GM21619 (cell line): Measurements from ENCODE around the gene MAFB.

Experiments used
- ATAC-seq: cut with Tn5 transposase; IDR thresholded peaks from one replicate; pipeline ENCODE4 v1.9.1; 2021; ENCODE audit not compliant: unreplicated experiment

The MAFB gene

DNA sequence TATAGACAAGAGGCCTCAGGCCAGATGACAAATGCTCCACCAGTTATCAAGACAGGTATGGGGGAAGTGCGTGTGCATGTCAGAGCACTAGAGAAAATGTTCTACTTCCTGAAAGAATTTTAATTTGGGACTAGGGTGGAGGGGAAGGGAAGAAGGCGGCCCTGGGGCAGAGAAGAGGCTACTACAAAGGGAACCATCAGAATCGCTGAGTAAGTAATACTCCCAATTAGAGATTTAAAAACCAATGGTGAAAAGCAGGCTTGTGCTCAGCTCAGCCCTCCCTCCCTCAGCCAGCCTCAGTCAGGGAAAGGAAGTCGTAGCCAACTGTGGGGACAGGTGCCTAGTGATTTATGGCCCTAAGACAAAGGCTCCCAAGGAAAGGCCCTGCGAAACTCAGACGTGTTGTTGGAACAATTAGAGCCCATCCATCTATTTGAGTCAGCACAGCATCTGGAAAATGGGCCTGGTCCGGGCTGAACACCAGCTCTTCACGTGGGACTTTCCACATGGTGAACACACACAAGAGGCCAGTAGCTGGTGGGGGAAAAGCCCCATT lies 15.0 kb upstream of the MAFB start:
- no peak for ATAC-seq

DNA sequence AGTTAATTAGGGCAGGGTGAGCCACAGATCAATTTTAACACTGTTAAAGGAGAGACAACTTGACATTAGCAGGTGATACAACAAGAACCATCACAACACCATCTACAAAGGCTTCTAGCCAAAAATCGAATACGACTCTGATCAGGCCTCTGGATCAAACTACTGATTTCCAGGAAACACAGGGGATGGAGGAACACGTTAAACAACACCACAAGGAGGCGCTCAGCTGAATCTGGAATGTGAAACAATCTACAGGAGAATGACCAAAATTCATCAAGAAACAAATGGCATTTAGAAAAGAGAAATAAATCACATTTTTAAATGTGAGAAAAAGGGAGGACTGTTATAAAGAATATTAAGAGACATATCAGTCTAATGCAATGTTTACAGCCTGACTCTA lies 13.5 kb upstream of the MAFB start:
- no peak for ATAC-seq

DNA sequence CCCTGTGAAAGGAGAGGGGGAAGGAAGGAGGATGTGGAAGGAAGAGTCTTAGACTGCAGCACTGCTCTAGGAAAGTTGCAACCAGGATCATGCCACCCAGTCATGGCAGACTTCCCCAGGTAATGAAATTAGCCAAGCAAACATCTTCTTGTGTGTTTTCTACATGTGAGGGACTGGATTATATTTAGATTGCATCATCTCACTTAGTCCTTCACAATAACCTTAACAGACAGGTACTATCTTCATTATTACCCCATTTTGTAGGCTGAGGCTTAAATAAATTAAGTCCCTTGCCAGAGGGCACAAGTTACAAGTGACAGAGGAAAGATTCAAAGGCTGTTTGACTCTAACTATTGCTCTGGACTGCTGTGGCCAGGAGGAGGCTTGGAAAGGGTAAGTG lies 9.7 kb upstream of the MAFB start:
- ATAC-seq = no peak

DNA sequence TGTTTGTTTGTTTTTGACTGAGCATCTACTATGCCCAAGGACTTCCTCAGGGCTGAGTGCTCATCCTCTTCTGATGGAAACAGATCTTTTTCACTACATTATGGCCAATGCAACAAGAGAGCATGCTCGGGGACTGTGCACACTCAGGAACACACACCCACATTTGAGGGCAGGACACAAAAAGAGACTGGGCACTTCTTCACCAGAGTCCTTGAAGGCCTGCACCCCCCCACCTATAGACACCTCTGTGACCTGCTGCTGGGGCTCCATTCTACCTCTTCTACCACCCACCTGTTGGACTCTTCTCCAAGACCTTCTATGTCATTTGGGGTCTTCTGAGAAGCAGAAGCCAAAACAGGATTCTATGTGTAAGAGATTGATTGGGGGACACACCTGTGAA lies 9.2 kb upstream of the MAFB start:
- ATAC-seq = no peak

DNA sequence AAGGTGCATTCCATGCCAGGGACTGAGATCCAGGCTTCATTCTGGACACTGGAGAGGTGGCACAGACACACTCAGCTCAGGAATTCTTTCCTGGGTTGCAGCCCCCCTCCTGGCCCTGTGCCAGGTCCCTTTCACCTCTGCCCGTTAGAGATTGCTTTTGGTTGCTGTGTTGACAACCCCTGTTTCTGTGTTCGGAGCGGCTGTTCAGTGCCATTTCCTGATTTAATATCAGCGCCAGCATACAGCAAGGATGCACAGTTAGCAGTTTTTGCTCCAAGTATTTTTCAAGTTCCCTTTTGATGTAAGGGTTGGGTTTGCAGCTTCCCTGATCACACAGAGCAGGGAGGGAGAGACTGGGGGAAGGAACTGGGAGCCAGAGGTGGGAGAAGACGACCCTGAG lies 8.5 kb upstream of the MAFB start:
- no peak for ATAC-seq

DNA sequence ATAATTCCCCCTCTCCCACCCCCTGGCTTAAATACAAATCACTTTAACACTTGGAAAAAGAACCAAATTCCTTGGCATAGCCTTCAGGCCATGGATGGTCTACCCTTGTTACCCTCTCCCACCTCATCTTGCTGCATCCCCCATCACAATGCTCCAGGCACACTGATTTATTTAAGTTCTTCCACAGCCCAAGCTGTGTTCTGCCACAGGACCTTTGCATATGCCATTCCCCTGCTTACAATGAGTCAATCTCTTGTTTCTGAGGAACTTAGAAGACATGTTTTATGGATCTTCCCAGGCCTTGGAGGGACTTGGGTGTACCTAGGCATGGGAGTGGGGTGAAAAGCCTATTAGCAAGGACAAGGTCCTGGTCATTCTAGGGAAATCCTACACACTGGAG lies 6.2 kb upstream of the MAFB start:
- ATAC-seq = no peak

DNA sequence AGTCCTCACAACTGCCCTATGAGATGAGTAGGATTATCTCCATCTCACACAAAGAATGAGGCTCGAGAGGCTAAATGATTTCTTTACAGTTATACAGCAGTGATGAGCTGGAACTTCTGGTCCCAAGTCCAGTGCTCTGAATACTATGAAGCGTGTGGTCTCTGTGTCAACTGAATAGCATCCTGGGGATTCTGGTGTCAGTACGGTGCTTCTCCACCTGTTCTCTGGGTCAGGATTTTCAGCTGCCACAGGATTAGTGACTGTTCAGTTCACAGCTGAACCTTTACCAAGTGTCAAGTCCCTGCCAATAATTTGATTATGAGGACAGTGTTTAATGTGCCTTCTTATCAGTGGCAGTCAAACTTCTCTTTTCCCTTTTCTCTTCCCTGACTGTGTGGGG lies 5.2 kb upstream of the MAFB start:
- no peak for ATAC-seq

DNA sequence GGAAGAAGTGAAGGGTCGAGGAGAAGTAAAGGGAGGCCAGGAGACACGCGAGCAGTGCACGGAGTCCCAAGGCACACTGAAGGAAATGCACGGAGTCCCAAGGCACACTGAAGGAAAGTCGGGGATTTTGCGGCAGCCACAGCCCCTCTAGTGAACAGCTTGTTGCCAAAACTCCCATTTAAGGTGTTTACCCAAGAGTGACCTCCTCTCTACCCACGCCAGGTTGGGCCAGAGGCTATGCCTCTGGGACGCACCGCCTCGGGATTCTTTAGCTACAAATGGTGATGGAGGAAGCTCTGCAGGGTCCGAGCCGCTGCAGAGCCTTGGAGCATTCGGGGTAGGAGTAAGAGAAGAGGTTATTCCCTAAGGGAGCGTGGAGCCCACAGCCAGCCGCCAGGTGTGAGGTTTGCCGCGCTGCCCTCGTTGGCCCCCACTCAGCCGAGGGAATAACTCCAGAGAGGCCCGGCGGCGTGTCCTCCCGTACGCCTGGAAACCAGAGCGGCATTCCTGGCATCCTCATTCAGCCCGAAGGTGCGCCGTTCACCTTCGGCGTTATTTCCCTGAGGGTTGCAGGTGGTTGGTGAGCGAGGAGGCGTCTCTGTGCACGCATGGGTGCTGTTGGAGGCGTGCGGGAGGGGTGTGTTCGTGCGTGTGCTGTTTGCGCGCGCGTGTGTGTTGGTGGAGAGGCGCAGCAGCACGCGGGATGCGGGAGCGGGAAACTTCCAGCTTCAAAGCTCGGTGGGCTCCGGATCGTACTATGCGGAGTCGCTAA lies 3.4 kb upstream of the MAFB start:
- no peak for ATAC-seq

DNA sequence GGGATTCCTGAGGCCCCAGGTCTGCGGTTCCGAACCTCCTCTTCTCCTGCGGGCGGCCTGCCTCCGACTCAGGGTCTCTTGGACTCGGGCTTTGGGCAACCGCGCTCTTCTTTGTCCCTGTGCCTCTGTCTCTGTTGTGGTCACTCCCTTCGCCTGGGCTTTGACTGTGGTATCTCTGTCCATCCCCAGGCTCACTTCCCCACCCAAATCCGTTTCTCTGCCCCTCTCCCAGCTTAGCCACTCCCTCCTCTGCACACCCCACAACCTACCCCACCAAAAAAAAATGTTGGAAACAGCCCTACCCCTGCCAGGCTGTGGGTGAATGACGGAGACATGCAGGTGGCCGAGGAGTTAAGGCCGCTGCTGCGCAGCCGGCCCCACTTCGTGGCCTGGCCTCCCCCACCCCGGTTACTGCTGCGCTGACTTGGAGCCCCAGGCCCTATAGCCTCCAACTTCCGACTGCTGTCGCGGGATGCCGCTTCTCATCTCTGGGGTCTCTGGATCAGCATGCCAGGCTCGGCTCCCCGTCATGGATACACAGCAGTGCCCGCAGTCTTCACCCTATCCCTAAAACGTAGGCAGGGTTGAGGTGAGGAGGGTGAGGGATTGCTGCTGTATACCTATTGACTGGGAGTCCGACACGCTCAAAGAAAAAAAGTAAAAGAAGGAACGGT lies 2.7 kb upstream of the MAFB start:
- no peak for ATAC-seq

DNA sequence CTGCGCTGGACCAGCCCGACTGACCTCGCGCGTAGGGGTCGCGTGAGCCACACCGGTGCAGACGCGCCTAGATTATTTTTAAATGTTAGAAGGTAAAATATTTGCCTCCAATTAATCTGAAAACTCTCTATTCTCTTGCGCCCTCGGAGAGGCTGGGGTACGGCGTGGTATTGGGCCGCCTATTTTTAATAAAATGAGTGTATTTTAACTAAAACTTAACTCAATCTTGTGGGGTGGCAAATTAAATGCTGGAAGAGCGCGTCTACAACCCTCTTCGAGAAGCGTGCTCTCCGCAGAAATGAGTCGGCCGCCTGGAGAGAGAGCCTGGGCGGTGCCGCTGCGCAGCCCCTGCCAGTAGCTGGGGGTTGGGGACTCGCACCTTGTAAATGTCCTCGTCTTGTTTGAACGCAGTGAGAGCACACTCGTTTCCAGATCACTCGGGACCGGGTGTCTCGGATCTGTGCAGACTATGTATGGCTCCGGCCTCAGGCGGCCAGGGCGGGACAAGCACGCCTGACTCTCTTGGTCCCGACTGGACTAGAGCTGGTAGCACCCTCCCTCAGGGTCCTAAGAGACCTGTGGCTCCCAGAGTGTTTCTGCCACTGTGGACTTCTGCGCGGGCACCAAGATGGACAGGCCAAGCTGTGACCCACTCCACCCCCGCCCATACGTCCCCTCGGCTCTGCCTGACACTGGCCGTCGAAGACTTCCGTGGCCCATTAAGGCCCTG lies 2.0 kb upstream of the MAFB start:
- no peak for ATAC-seq

DNA sequence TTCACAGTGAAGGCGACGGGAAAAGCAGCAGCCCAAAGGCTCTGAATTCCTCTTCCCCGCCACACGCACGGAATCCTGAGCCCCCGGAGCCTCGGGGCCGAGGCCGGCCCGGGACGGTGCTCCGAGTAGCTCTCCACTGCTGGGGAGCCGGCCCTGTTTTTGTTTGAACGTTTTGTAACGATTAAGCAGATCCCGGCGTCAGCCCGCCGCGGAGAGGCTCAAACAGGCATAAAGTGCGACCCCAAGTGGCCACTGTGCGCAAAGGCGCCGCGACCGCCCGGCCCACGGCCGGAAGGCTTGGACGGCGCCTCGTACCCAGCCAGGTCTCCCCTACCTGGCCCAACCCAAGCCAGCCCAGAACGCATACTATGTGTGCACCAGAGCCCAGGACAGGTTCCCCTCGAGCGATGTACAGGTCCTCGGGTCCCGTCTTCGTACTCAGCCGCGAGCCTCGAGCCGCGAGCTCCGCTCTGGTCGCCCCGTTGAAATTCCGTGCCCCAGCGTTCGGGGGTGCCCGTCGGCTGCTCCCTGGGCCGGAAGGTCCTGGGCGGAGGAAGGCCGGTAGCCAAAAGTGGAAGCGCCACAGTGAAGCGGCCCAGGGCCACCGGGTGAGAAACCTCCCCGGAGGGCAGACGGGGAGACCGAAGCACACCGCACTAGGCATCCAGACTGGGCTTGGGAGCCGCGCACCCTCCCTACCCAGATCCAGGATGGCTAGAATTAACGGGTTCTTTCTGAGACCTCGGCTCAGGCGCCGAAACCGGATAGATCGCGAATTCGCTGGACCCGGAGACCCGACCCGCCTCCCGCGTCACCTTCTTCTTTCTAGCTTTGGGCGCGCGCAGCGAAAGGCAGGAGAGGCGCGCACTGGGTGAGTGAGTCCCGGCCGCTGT lies 1.2 kb upstream of the MAFB start:
- ATAC-seq = peak; percentile 60

DNA sequence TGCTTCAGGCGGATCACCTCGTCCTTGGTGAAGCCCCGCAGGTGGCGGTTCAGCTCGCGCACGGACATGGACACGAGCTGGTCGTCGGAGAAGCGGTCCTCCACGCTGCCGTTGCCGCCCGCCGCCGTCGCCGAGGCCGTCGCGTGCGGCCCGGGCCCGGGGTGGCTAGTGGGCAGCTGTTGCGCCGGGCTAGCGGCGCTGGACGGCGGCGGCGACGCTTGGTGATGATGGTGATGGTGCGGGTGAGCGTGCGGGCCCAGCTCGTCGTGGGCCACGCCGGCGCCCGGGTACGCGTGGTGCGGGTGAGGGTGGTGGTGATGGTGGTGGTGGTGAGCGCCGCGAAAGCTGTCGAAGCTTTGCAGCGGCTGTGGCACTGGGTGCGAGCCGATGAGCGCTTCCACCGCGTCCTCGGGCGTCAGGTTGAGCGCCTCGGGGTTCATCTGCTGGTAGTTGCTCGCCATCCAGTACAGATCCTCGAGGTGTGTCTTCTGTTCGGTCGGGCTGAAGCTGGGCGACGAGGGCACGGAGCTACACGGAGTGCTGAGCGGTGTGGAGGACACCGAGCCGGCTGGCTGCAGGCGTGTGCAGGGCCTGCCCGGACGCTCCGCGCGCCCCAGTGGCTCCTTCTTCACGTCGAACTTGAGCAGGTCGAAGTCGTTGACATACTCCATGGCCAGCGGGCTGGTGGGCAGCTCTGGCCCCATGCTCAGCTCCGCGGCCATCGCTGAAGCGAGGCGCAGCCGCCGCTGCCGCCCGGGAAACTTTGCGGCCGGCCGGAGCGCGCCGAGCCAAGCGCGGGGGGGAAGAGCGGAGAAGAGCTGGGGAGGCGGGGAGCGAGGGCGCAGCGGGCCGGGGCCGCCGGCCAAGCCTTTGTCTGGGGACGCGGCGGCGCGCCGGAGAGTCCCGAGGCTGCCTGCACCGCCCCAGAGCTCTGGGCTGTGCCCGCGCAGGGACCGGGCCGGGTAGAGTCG lies 622 bp downstream of the MAFB start:
- no peak for ATAC-seq

DNA sequence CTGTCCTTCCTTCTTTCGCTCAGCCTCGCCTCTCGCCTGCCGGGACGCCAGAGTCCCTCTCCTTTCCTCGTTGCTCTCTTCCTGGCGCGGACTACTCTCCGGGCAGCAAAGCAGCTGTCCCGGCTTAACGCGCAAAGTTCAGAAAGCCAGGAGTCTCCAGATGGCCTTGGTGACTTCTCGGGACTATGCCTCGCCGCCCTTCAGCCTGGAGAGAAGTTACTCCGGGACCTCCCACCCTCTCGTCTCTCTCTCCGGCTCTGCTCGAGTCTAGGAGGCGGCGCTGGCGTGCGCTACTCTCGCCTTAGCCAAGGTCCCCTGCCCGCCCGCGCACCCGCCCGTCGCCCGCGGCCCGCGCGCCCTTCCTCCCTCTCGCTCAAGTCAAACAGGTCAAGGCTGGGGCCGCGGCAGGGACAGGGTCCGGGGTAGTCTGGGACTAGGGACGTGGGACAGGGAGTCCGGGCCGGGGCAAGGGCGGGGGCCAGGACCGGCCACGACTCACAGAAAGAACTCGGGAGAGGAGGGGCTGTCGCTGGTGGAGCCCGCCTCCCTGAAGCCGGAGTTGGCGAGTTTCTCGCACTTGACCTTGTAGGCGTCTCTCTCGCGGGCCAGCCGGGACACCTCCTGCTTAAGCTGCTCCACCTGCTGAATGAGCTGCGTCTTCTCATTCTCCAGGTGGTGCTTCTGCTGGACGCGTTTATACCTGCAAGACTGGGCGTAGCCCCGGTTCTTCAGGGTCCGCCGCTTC lies 1.5 kb downstream of the MAFB start:
- no peak for ATAC-seq

DNA sequence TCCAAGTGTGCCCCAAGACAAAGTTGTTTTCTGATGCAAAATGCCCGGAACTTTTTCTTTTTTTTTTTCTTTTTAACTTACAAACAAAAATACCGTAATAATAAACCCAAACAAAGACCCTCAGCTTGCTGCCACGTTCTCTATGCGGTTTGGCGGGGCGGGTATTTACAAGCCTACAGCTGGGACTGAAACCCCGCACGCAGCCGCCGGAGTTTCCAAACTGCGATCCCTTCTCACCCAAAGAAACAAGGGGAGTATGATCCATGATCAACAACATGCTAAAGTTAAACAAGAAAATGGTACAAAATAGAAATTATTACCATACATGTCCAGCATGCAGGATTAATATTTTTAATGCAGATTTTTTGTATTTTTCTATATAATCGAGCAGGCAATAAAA lies 2.1 kb downstream of the MAFB start:
- no peak for ATAC-seq

DNA sequence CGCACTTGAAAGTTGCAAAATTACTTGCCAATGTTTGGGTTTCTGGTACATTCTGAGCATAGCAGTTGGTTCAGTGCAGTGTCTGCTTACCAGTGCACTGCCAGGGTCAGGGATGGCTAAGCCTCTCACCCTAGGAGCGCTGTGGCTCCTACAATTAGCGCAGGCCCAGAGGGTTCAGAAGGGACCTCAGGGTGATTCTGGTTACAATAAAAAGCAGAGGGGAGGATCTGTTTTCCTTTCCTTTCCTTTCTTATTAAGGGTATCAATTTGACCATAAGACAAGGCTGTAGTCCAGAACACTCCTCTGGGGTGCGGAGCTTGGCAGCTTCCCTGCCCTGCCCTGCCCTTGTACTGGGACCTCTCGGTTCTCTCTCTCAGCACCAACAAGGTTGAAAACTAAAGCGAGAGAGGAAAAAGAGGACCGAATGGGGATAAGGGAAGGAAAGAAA lies 2.6 kb downstream of the MAFB start:
- no peak for ATAC-seq

DNA sequence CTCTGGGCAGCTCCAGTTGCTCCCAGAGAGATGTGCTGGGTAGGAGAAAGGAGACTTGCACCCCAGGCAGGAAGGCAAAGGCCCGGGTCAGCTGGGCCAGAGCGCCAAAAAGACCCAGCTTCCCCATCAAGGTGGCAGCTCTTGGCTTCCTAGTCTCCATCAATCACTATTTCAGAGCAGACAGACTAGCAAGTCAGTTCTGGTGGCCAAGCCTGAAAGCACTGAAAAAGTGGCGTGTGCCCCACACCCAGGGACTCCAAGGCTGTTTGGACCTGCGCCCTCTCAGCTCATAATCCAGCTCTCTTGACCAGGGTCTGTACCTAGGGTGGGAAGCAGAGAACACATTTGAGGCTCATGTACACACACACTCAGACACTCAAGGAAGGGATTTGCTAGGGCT lies 3.7 kb downstream of the MAFB start:
- ATAC-seq = no peak

DNA sequence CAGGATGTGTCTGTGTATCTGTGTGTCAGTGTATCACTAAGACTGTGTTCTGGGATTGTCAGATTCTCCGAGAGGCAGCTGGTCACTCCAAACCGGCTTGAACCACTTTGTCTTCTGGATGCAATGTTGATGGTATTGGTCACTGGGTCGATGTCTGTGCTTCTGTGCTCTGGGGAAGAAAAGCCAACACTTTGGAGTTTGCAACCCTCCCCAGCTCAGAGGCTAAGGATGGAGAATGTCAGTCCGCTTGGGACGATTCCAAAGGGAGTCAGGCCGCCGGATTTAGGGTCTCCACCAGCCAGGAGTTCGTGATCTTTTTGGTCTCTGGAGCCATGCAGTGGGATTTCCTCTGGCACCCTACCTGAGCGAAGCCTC lies 5.2 kb downstream of the MAFB start:
- no peak for ATAC-seq

DNA sequence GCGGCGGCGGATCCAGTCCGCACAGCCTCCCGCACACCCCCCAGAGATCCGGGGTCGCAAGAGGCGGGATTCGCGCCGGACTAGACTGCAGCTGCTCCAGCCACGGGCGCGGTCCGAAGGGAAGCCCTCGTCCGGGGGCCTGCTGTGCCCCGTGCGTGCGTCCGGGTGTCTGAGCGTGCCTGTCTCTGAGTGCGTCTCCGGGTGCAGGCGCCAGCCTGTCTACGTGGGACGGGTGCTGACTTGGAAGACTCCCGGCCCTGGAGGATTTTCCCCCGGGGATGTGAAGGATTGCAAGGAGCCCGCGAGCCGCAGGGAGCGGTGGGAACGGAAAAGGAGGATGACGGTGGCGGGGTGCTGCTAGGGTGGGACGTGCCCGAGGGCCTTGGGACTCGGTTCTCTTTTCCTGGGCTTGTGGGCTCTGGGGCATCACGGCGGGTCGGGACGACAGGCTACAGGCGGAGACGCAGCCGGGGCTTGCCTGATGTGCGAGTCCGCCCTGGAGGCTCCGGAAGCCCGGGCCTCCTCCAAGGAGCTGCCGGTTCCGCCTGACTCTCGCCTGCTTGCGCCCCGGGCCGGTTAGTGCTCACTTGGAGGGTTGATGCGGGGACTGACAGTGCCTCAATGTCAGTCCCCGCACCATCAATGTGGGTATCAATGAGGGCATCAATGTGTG lies 5.7 kb downstream of the MAFB start:
- no peak for ATAC-seq
